ENCODE results near the gene CCNF. TPM values are rescaled to one million over a fixed set of nuclear protein-coding genes. Genes with fewer than 3 reads are reported as not detected.

CCNF gene
- total and polyA plus RNA-seq, 2 of the 8 experiments (the other 6 are each of a cell fraction or from before 2014, with no cell fraction given), result 15.4 to 54.3 TPM

DNA sequence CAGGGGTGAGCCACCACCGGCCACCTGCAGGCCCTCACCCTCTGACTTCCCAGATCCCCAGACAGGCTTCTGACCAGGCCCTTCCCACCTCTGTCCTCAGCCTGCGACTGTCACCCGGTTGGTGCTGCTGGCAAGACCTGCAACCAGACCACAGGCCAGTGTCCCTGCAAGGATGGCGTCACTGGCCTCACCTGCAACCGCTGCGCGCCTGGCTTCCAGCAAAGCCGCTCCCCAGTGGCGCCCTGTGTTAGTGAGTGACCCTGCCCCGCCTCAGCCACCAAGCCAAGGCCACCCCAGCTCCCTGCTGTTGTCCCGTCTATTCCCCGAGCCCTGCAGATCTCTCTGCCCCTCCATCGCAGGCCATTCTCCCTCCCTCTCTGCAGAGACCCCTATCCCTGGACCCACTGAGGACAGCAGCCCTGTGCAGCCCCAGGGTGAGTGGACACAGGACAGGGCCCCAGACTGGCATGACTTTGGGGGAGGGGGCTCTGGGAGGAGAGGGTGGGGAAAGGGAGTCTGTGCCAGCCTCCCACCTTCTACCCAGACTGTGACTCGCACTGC lies 43.7 kb downstream of the CCNF start:
- DNase-seq (ENCODE audit: low read depth in 1 of 2, low spot score in 2 of 2), result no peak
- no peak overlapping the region for H4K91ac ChIP-seq (replicated peaks; ENCODE audit: insufficient read length, low read length)
- CTCF ChIA-PET (ENCODE audit: partially characterized antibody), result interaction anchor here (1.0 to 1.7 kb wide), 4 partner anchors 11 to 278 kb away, joined by 3 to 7 read pairs (median 4); no protein-coding TSS in a partner anchor
- 0 out of 4 replicates have a peak, but pooled peaks cover 0 to 2% of the 10 kb centered on the region in 2 experiments for H3K79me2 ChIP-seq (ENCODE audit: control insufficient read depth in 1 of 2, insufficient read depth in 2 of 2, low read length in 2 of 2)
- no peak overlapping the region for H2AFZ ChIP-seq (ENCODE audit: low read length)
- H2BK5ac ChIP-seq (ENCODE audit: low read depth, low read length), result no peak overlapping the region
- H2BK12ac ChIP-seq (ENCODE audit: low read depth, low read length), result peak overlapping the region; percentile 60; the same call in 1 of the 2 replicates
- H3K9ac ChIP-seq (replicated peaks in 1 of 4; ENCODE audit: extremely low read depth in 1 of 4, low read depth in 3 of 4, low read length in 3 of 4), result no peak overlapping the region
- no peak overlapping the region for H4K8ac ChIP-seq (ENCODE audit: extremely low read depth, insufficient read depth, low read length)
- H3K79me1 ChIP-seq (ENCODE audit: low read depth, low read length), result peaks cover 8% of the 10 kb centered on the region; the same call in 1 of the 2 replicates
- H2BK15ac ChIP-seq (ENCODE audit: low read length), result no peak overlapping the region; the same call in 1 of the 2 replicates
- H3K27me3 ChIP-seq (replicated peaks in 1 of 4; ENCODE audit: control insufficient read depth in 3 of 4, extremely low read depth in 1 of 4, insufficient read depth in 3 of 4, low read length in 3 of 4), result peaks cover 24 to 73% (median 58%) of the 10 kb centered on the region in 4 experiments
- no peak overlapping the region for H2BK120ac ChIP-seq (replicated peaks; ENCODE audit: low read depth, low read length)
- peak overlapping the region; percentile 83 to 92; a peak in 3 of 4 replicates for H3K4me2 ChIP-seq (ENCODE audit: insufficient read depth in 1 of 2, low read depth in 2 of 2, low read length in 2 of 2)
- no peak overlapping the region for H2AK5ac ChIP-seq (ENCODE audit: low read depth, low read length)
- H3K18ac ChIP-seq (ENCODE audit: extremely low read depth, low read length), result no peak overlapping the region
- no peak overlapping the region for H3K27ac ChIP-seq (ENCODE audit: low read depth, low read length)
- H3K56ac ChIP-seq (replicated peaks; ENCODE audit: insufficient read length, low read depth, low read length), result no peak overlapping the region
- TF ChIP-seq RBBP5 (IDR thresholded peaks at IDR 0.05; ENCODE audit: borderline replicate concordance, low read depth, low read length), result no peak
- no peak for TF ChIP-seq HDAC2 (IDR thresholded peaks at IDR 0.05; ENCODE audit: borderline replicate concordance in 1 of 2, low read depth in 2 of 2, low read length in 2 of 2)
- no peak for TF ChIP-seq SAP30 (IDR thresholded peaks at IDR 0.05; ENCODE audit: insufficient read depth, insufficient replicate concordance, low read length)
- no peak for TF ChIP-seq SUZ12 (IDR thresholded peaks at IDR 0.05; ENCODE audit: low read length)
- TF ChIP-seq TCF12 (IDR thresholded peaks at IDR 0.05; ENCODE audit: low read depth, low read length), result no peak
- FAIRE-seq, result no peak
- H2BK20ac ChIP-seq (ENCODE audit: low read length), result no peak overlapping the region
- no peak overlapping the region for H3K4me3 ChIP-seq (ENCODE audit: extremely low read depth in 1 of 4, insufficient read depth in 2 of 4, low read depth in 3 of 4, low read length in 4 of 4)
- H3K23ac ChIP-seq (ENCODE audit: insufficient read length), result no peak overlapping the region
- H3K23me2 ChIP-seq (ENCODE audit: low read depth, low read length), result peaks cover 27% of the 10 kb centered on the region; the same call in 1 of the 2 replicates
- no peak overlapping the region for H3K4ac ChIP-seq (replicated peaks; ENCODE audit: insufficient read length, low read depth, low read length)
- H4K20me1 ChIP-seq (replicated peaks in 1 of 2; ENCODE audit: control insufficient read depth in 1 of 2, insufficient read depth in 2 of 2, low read length in 2 of 2), result peaks cover 5 to 21% of the 10 kb centered on the region in 2 experiments
- no peak overlapping the region for H4K5ac ChIP-seq (ENCODE audit: insufficient read length, low read depth, low read length)
- H3K36me3 ChIP-seq (ENCODE audit: control insufficient read depth in 2 of 4, insufficient read depth in 4 of 4, low read length in 3 of 4), result no peaks in the 10 kb centered on the region
- H3K4me1 ChIP-seq (replicated peaks in 1 of 4; ENCODE audit: control insufficient read depth in 3 of 4, insufficient read depth in 4 of 4, low read length in 3 of 4), result peaks cover 0 to 42% (median 27%) of the 10 kb centered on the region in 4 experiments; a peak in 6 of 7 replicates
- 87% methylated on average over 12 of the region's 14 CpGs; no CpG with 5 or more reads in 1 of the 2 experiments for WGBS, 2 experiments (ENCODE audit: extremely low coverage in 1 of 2, insufficient coverage in 1 of 2, insufficient read length in 1 of 2, insufficient replicate concordance in 2 of 2, low coverage in 1 of 2, low lambda C conversion rate in 2 of 2, missing lambda C conversion rate in 1 of 2)
- POLR2A ChIA-PET (ENCODE audit: partially characterized antibody), result interaction anchor here (0.6 to 3.5 kb wide), 5 partner anchors 14 to 317 kb away, joined by 3 to 20 read pairs (median 3); partner anchors contain the start of genes PRSS27, TEDC2 and TRAF7
- no peaks in the 10 kb centered on the region for H3K9me3 ChIP-seq (ENCODE audit: insufficient read depth in 2 of 2, low read depth in 1 of 2, low read length in 1 of 2)
- no peak overlapping the region for H3K14ac ChIP-seq (ENCODE audit: insufficient read length)
